A549 (cell line): ENCODE measurements around the gene PM20D1.

ENCODE experiments used
- BCL3 ChIP-seq: fragments of >200 bp; sonication (Bioruptor Twin); formaldehyde crosslinking; IDR thresholded peaks from 3 replicates; pipeline ENCODE4 v1.6.1; 2016
- KDM5A ChIP-seq: fragments of 200-600 bp; sonication (generic); IDR thresholded peaks from 2 replicates; pipeline ENCODE4 v1.6.1; 2016; ENCODE audit warnings: antibody characterized with exemption, mild to moderate bottlenecking
- TF ChIP-seq, protein P1 (sequence below): fragments of >200 bp; sonication (Bioruptor Twin); formaldehyde crosslinking; IDR thresholded peaks from 2 replicates; pipeline ENCODE4 v1.6.1; 2016

- no peak for TF ChIP-seq KDM5A
- no peak for TF ChIP-seq BCL3
- TF ChIP-seq, protein P1, sequence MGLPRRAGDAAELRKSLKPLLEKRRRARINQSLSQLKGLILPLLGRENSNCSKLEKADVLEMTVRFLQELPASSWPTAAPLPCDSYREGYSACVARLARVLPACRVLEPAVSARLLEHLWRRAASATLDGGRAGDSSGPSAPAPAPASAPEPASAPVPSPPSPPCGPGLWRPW: no peak
Measured at GRCh38 chr1:205800427-205800826, 49.5 kb downstream of the PM20D1 start.
